Osteocyte (in vitro differentiated cells): ENCODE results near the gene SACM1L. TPM values are rescaled to one million over a fixed set of nuclear protein-coding genes. Genes with fewer than 3 reads are reported as not detected.

Source experiments
- DNase-seq: peaks from one replicate; pipeline ENCODE4 v3.0.0; 2021; ENCODE audit warnings: mixed read lengths; ENCODE audit not compliant: unreplicated experiment; ENCODE audit errors: extremely low spot score
- H3K27ac Mint-ChIP-seq: one replicate; pipeline ENCODE4 v1.8.0; 2021; ENCODE audit warnings: mild to moderate bottlenecking, mixed read lengths; ENCODE audit not compliant: unreplicated experiment
- H3K27me3 Mint-ChIP-seq: one replicate; pipeline ENCODE4 v1.8.0; 2021; ENCODE audit warnings: mixed read lengths; ENCODE audit not compliant: unreplicated experiment
- H3K36me3 Mint-ChIP-seq: one replicate; pipeline ENCODE4 v1.8.0; 2021; ENCODE audit warnings: mixed read lengths; ENCODE audit not compliant: unreplicated experiment
- H3K4me1 Mint-ChIP-seq: one replicate; pipeline ENCODE4 v1.8.0; 2021; ENCODE audit warnings: mixed read lengths; ENCODE audit not compliant: unreplicated experiment
- H3K4me3 Mint-ChIP-seq: one replicate; pipeline ENCODE4 v1.8.0; 2021; ENCODE audit warnings: mild to moderate bottlenecking, moderate library complexity, mixed read lengths; ENCODE audit not compliant: unreplicated experiment
- H3K9me3 Mint-ChIP-seq: one replicate; pipeline ENCODE4 v1.8.0; 2021; ENCODE audit warnings: mixed read lengths; ENCODE audit not compliant: unreplicated experiment
- CTCF ChIP-seq: fragments of 200-600 bp; sonication (generic); IDR thresholded peaks from 2 replicates; pipeline ENCODE4 v1.5.0; 2021; ENCODE audit warnings: antibody characterized with exemption, mild to moderate bottlenecking, moderate library complexity
- total RNA-seq: library from RNA; stranded (reverse); gene quantifications from 2 replicates; pipeline ENCODE4 v1.2.1, GENCODE V29; 2021

The SACM1L gene
- total RNA-seq, 1 donor from 2014 or later = 38.3 TPM

GRCh38 chr3:45677033-45677446 is 12.2 kb upstream of the SACM1L start:
- TF ChIP-seq CTCF = no peak
- H3K27ac Mint-ChIP-seq = peak overlapping the region; percentile 85

GRCh38 chr3:45677841-45678240 is 11.4 kb upstream of the SACM1L start:
- H3K9me3 Mint-ChIP-seq = no peaks in the 10 kb centered on the region
- DNase-seq = no peak
- H3K27me3 Mint-ChIP-seq = no peaks in the 10 kb centered on the region
- peaks cover 19% of the 10 kb centered on the region for H3K4me1 Mint-ChIP-seq
- H3K27ac Mint-ChIP-seq = no peak overlapping the region
- H3K36me3 Mint-ChIP-seq = peaks cover 19% of the 10 kb centered on the region
- TF ChIP-seq CTCF = no peak
- H3K4me3 Mint-ChIP-seq = no peak overlapping the region

More at GRCh38 chr3:45677033-45677446, 12.2 kb upstream of the SACM1L start:
- no peaks in the 10 kb centered on the region for H3K9me3 Mint-ChIP-seq
- H3K36me3 Mint-ChIP-seq = peaks cover 22% of the 10 kb centered on the region
- no peak overlapping the region for H3K4me3 Mint-ChIP-seq
- H3K4me1 Mint-ChIP-seq = peaks cover 22% of the 10 kb centered on the region
- DNase-seq = no peak
- H3K27me3 Mint-ChIP-seq = no peaks in the 10 kb centered on the region

GRCh38 chr3:45679805-45680204 is 9.4 kb upstream of the SACM1L start:
- H3K27ac Mint-ChIP-seq = no peak overlapping the region
- DNase-seq = no peak
- peaks cover 8% of the 10 kb centered on the region for H3K36me3 Mint-ChIP-seq
- peaks cover 19% of the 10 kb centered on the region for H3K4me1 Mint-ChIP-seq
- TF ChIP-seq CTCF = no peak
- no peak overlapping the region for H3K4me3 Mint-ChIP-seq
- H3K27me3 Mint-ChIP-seq = no peaks in the 10 kb centered on the region
- no peaks in the 10 kb centered on the region for H3K9me3 Mint-ChIP-seq

- Mint-ChIP-seq H3K27ac (no peak overlapping the region), H3K4me3 (no peak overlapping the region), H3K4me1 (peaks cover 16% of the 10 kb centered on the region), H3K36me3 (peaks cover 8% of the 10 kb centered on the region), H3K27me3 (no peaks in the 10 kb centered on the region), H3K9me3 (no peaks in the 10 kb centered on the region)
- TF ChIP-seq CTCF = no peak
- no peak for DNase-seq
These were observed 8.0 kb upstream of the SACM1L start for GRCh38 chr3:45681221-45681620.

- TF ChIP-seq CTCF = no peak
These were observed 7.3 kb upstream of the SACM1L start for GRCh38 chr3:45681846-45682245.

More at GRCh38 chr3:45681846-45682245, 7.3 kb upstream of the SACM1L start:
- H3K36me3 Mint-ChIP-seq = peaks cover 8% of the 10 kb centered on the region
- no peaks in the 10 kb centered on the region for H3K9me3 Mint-ChIP-seq
- H3K4me1 Mint-ChIP-seq = peaks cover 10% of the 10 kb centered on the region
- no peaks in the 10 kb centered on the region for H3K27me3 Mint-ChIP-seq
- H3K27ac Mint-ChIP-seq = no peak overlapping the region
- no peak overlapping the region for H3K4me3 Mint-ChIP-seq
- no peak for DNase-seq
